ENCODE results near the gene C17orf67. TPM values are rescaled to one million over a fixed set of nuclear protein-coding genes. Genes with fewer than 3 reads are reported as not detected.

The C17orf67 gene
- total and polyA plus RNA-seq, 2 experiments from 2014 or later = 1.0 to 3.7 TPM

GRCh38 chr17:56803071-56803470 is 30.6 kb downstream of the C17orf67 start:
- H3K4me1 Mint-ChIP-seq = peaks cover 12% of the 10 kb centered on the region
- no peak for DNase-seq (ENCODE audit: low spot score)
- no peaks in the 10 kb centered on the region for H3K36me3 Mint-ChIP-seq (ENCODE audit: low read depth)
- no peak overlapping the region for H3K27ac Mint-ChIP-seq
- TF ChIP-seq STAT1 (IDR thresholded peaks at IDR 0.05; ENCODE audit: unreplicated experiment) = no peak
- TF ChIP-seq, protein P1, sequence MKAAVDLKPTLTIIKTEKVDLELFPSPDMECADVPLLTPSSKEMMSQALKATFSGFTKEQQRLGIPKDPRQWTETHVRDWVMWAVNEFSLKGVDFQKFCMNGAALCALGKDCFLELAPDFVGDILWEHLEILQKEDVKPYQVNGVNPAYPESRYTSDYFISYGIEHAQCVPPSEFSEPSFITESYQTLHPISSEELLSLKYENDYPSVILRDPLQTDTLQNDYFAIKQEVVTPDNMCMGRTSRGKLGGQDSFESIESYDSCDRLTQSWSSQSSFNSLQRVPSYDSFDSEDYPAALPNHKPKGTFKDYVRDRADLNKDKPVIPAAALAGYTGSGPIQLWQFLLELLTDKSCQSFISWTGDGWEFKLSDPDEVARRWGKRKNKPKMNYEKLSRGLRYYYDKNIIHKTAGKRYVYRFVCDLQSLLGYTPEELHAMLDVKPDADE (IDR thresholded peaks at IDR 0.05) = no peak
- no peak for TF ChIP-seq ZNF462 (CRISPR knock-in tag; IDR thresholded peaks at IDR 0.05)
- no peak for TF ChIP-seq EZH2phosphoT487 (IDR thresholded peaks at IDR 0.05; ENCODE audit: unreplicated experiment)
- TF ChIP-seq JUNB (IDR thresholded peaks at IDR 0.05; ENCODE audit: unreplicated experiment) = no peak
- TF ChIP-seq ZNF331 (CRISPR knock-in tag; IDR thresholded peaks at IDR 0.05; ENCODE audit: low read depth) = no peak
- TF ChIP-seq NANOG (IDR thresholded peaks at IDR 0.05; ENCODE audit: borderline replicate concordance) = no peak
- TF ChIP-seq ZNF114 (CRISPR knock-in tag; IDR thresholded peaks at IDR 0.05) = no peak
- no peak for TF ChIP-seq REST (IDR thresholded peaks at IDR 0.05; ENCODE audit: unreplicated experiment)
- TF ChIP-seq POLR2AphosphoS5 (IDR thresholded peaks at IDR 0.05; ENCODE audit: low read depth) = no peak
- no peak for TF ChIP-seq CREB1 (CRISPR knock-in tag; IDR thresholded peaks at IDR 0.05; ENCODE audit: low read depth)
- peaks cover 5% of the 10 kb centered on the region for H3K27me3 Mint-ChIP-seq (ENCODE audit: insufficient read depth, low read depth, poor library complexity)
- H3K27ac ChIP-seq (ENCODE audit: low read depth) = no peak overlapping the region
- H2AFZ ChIP-seq = no peak overlapping the region
- no peaks in the 10 kb centered on the region for H3K79me2 ChIP-seq (replicated peaks; ENCODE audit: insufficient read depth)
- no peak overlapping the region for H3K4me2 ChIP-seq
- no peaks in the 10 kb centered on the region for H4K20me1 ChIP-seq (replicated peaks; ENCODE audit: insufficient read depth)
- no peaks in the 10 kb centered on the region for H3K9me3 Mint-ChIP-seq
- no peaks in the 10 kb centered on the region for H3K4me1 ChIP-seq (ENCODE audit: insufficient read depth)
- no peaks in the 10 kb centered on the region for H3F3A ChIP-seq (replicated peaks; ENCODE audit: low read depth)
- H3K27me3 ChIP-seq (ENCODE audit: insufficient read depth) = no peaks in the 10 kb centered on the region
- no peak overlapping the region for H3K4me3 Mint-ChIP-seq
- H3K4me3 ChIP-seq = no peak overlapping the region
- H3K9me2 ChIP-seq (ENCODE audit: insufficient read depth) = peaks cover 3% of the 10 kb centered on the region; the same call in 1 of the 2 replicates
- no peaks in the 10 kb centered on the region for H3K36me3 ChIP-seq (ENCODE audit: insufficient read depth)
- ATAC-seq = no peak

Data from GM23338 (cell line).